Measurements from ENCODE around the gene WFDC8.

WFDC8 gene

GRCh38 chr20:45515147-45515913, 63.8 kb downstream of the WFDC8 start, which contains the start of gene SPINT3:
Gene SPINT3, minus strand, starts transcription at chr20:45515622. Its CDS starts 14 bp downstream, at chr20:45515608.
- no peak within 1 kb of the TSS for H3K27ac ChIP-seq (ENCODE audit: low read depth, low read length, poor library complexity, severe bottlenecking)
- no peak within 1 kb of the TSS for H3K9ac ChIP-seq (ENCODE audit: low read length)
- H3K4me3 ChIP-seq (ENCODE audit: low read depth, low read length, poor library complexity, severe bottlenecking) = no peak within 1 kb of the TSS
- no peak within 1 kb of the TSS for H2AFZ ChIP-seq (ENCODE audit: low read length)
- no peaks in the 10 kb centered on the region for H3K79me2 ChIP-seq (ENCODE audit: insufficient read depth, low read length)
- no peaks in the 10 kb centered on the region for H3K9me2 ChIP-seq (ENCODE audit: low read depth, low read length)
- no peaks in the 10 kb centered on the region for H3F3A ChIP-seq (ENCODE audit: insufficient read depth, low read length)
- no peaks in the 10 kb centered on the region for H3K27me3 ChIP-seq (ENCODE audit: insufficient read depth, low read length)
- H4K20me1 ChIP-seq (ENCODE audit: insufficient read depth, low read length) = no peaks in the 10 kb centered on the region
- H3K9me3 ChIP-seq (ENCODE audit: low read length) = no peaks in the 10 kb centered on the region
- TF ChIP-seq EZH2 (IDR thresholded peaks at IDR 0.05; ENCODE audit: borderline replicate concordance, low read length) = no peak
- no peak for TF ChIP-seq CTCF (IDR thresholded peaks at IDR 0.05; ENCODE audit: low read length)
- H3K4me2 ChIP-seq (ENCODE audit: low read length) = no peak within 1 kb of the TSS
- no peaks in the 10 kb centered on the region for H3K4me1 ChIP-seq (ENCODE audit: insufficient read depth, low read length, severe bottlenecking)
- H3K36me3 ChIP-seq (ENCODE audit: insufficient read depth, low read length) = no peaks in the 10 kb centered on the region

- H3K9me2 ChIP-seq (ENCODE audit: low read depth, low read length) = no peaks in the 10 kb centered on the region
- H4K20me1 ChIP-seq (ENCODE audit: insufficient read depth, low read length) = no peaks in the 10 kb centered on the region
- no peak overlapping the region for H3K27ac ChIP-seq (ENCODE audit: low read depth, low read length, poor library complexity, severe bottlenecking)
- TF ChIP-seq CTCF (IDR thresholded peaks at IDR 0.05; ENCODE audit: low read length) = no peak
- no peak for TF ChIP-seq EZH2 (IDR thresholded peaks at IDR 0.05; ENCODE audit: borderline replicate concordance, low read length)
- no peaks in the 10 kb centered on the region for H3K4me1 ChIP-seq (ENCODE audit: insufficient read depth, low read length, severe bottlenecking)
- no peak overlapping the region for H3K4me2 ChIP-seq (ENCODE audit: low read length)
- no peak overlapping the region for H3K9ac ChIP-seq (ENCODE audit: low read length)
- no peaks in the 10 kb centered on the region for H3K9me3 ChIP-seq (ENCODE audit: low read length)
- H2AFZ ChIP-seq (ENCODE audit: low read length) = no peak overlapping the region
- H3K79me2 ChIP-seq (ENCODE audit: insufficient read depth, low read length) = no peaks in the 10 kb centered on the region
- H3F3A ChIP-seq (ENCODE audit: insufficient read depth, low read length) = no peaks in the 10 kb centered on the region
- no peak overlapping the region for H3K4me3 ChIP-seq (ENCODE audit: low read depth, low read length, poor library complexity, severe bottlenecking)
- H3K27me3 ChIP-seq (ENCODE audit: insufficient read depth, low read length) = no peaks in the 10 kb centered on the region
- no peaks in the 10 kb centered on the region for H3K36me3 ChIP-seq (ENCODE audit: insufficient read depth, low read length)
Measured at GRCh38 chr20:45510242-45510862, 68.7 kb downstream of the WFDC8 start.

GRCh38 chr20:45509091-45509490, 70.0 kb downstream of the WFDC8 start:
- H3K36me3 ChIP-seq (ENCODE audit: insufficient read depth, low read length) = no peaks in the 10 kb centered on the region
- no peaks in the 10 kb centered on the region for H3K9me2 ChIP-seq (ENCODE audit: low read depth, low read length)
- no peaks in the 10 kb centered on the region for H3F3A ChIP-seq (ENCODE audit: insufficient read depth, low read length)
- no peaks in the 10 kb centered on the region for H3K79me2 ChIP-seq (ENCODE audit: insufficient read depth, low read length)
- no peaks in the 10 kb centered on the region for H3K27me3 ChIP-seq (ENCODE audit: insufficient read depth, low read length)
- TF ChIP-seq CTCF (IDR thresholded peaks at IDR 0.05; ENCODE audit: low read length) (no peak), EZH2 (IDR thresholded peaks at IDR 0.05; ENCODE audit: borderline replicate concordance, low read length) (no peak)
- no peaks in the 10 kb centered on the region for H3K4me1 ChIP-seq (ENCODE audit: insufficient read depth, low read length, severe bottlenecking)
- no peak overlapping the region for H3K27ac ChIP-seq (ENCODE audit: low read depth, low read length, poor library complexity, severe bottlenecking)
- no peak overlapping the region for H2AFZ ChIP-seq (ENCODE audit: low read length)
- H3K4me2 ChIP-seq (ENCODE audit: low read length) = no peak overlapping the region
- no peak overlapping the region for H3K4me3 ChIP-seq (ENCODE audit: low read depth, low read length, poor library complexity, severe bottlenecking)
- no peaks in the 10 kb centered on the region for H4K20me1 ChIP-seq (ENCODE audit: insufficient read depth, low read length)
- H3K9me3 ChIP-seq (ENCODE audit: low read length) = no peaks in the 10 kb centered on the region
- H3K9ac ChIP-seq (ENCODE audit: low read length) = no peak overlapping the region
